Sigmoid colon (tissue), 4 donors: ENCODE measurements around the gene RASAL1.

Experiments used
- CTCF ChIP-seq, 4 experiments: fragments of 450-650 bp in 3 of 4; fragments of 200-600 bp in 1 of 4; IDR thresholded peaks; one replicate each; pipeline ENCODE4 v1.5.1; 2016 to 2019; ENCODE audit warnings: antibody characterized with exemption in 4 of 4, mild to moderate bottlenecking in 3 of 4, moderate library complexity in 2 of 4
- EP300 ChIP-seq, 4 donors: sonication (generic); formaldehyde crosslinking; IDR thresholded peaks; one replicate each; pipeline ENCODE4 v1.6.1; 2017; ENCODE audit warnings: antibody characterized with exemption in 4 of 4
- POLR2A ChIP-seq, 2 donors: fragments of 450-650 bp; IDR thresholded peaks; one replicate each; pipeline ENCODE4 v1.6.1; 2016; ENCODE audit warnings: antibody characterized with exemption in 2 of 2, mild to moderate bottlenecking in 2 of 2, moderate library complexity in 2 of 2
- POLR2AphosphoS5 ChIP-seq, 4 donors: sonication (generic); formaldehyde crosslinking; IDR thresholded peaks; one replicate each; pipeline ENCODE4 v1.6.1; 2017; ENCODE audit warnings: antibody characterized with exemption in 4 of 4

GRCh38 chr12:113055594-113056380 is 79.8 kb downstream of the RASAL1 start:
- no peak for TF ChIP-seq EP300 (IDR thresholded peaks at IDR 0.05)
- TF ChIP-seq CTCF (IDR thresholded peaks at IDR 0.05): no peak
- no peak for TF ChIP-seq POLR2A (IDR thresholded peaks at IDR 0.05)
- TF ChIP-seq POLR2AphosphoS5 (IDR thresholded peaks at IDR 0.05): no peak
